HG02759 (cell line): ENCODE results near the gene BORCS8.

Experiments
- ATAC-seq: cut with Tn5 transposase; IDR thresholded peaks from one replicate; pipeline ENCODE4 v1.9.1; 2021; ENCODE audit warnings: mild to moderate bottlenecking, moderate library complexity; ENCODE audit not compliant: unreplicated experiment

BORCS8 gene

GRCh38 chr19:19214892-19215291 is 22.9 kb upstream of the BORCS8 start:
- ATAC-seq = no peak

GRCh38 chr19:19214159-19214490 is 22.2 kb upstream of the BORCS8 start:
- ATAC-seq = no peak

GRCh38 chr19:19213426-19214158 is 21.6 kb upstream of the BORCS8 start:
- no peak for ATAC-seq

GRCh38 chr19:19212916-19213315 is 21.0 kb upstream of the BORCS8 start:
- no peak for ATAC-seq

- ATAC-seq = no peak
Observed at GRCh38 chr19:19211499-19212420, 19.8 kb upstream of the BORCS8 start, which contains the start of gene NCAN. NCAN (plus strand) TSS chr19:19211958; CDS start chr19:19216954, 4,996 bp downstream.

GRCh38 chr19:19209372-19209771 is 17.4 kb upstream of the BORCS8 start:
- ATAC-seq = no peak

- ATAC-seq = no peak
Observed at GRCh38 chr19:19207637-19208572, 16.0 kb upstream of the BORCS8 start.

- ATAC-seq = no peak
Observed at GRCh38 chr19:19206938-19207337, 15.0 kb upstream of the BORCS8 start.

GRCh38 chr19:19205416-19206410 is 13.8 kb upstream of the BORCS8 start:
- no peak for ATAC-seq

- no peak for ATAC-seq
Observed at GRCh38 chr19:19204181-19204580, 12.2 kb upstream of the BORCS8 start.

GRCh38 chr19:19203012-19203856 is 11.3 kb upstream of the BORCS8 start, which contains the start of gene NR2C2AP:
NR2C2AP (minus strand) TSS chr19:19203414; CDS start chr19:19203060, 354 bp downstream.
- ATAC-seq = peak; percentile 85

GRCh38 chr19:19202707-19203011 is 10.7 kb upstream of the BORCS8 start:
- no peak for ATAC-seq

- no peak for ATAC-seq
Observed at GRCh38 chr19:19201697-19202630, 10.0 kb upstream of the BORCS8 start.

- no peak for ATAC-seq
Observed at GRCh38 chr19:19193926-19194325, 2.0 kb upstream of the BORCS8 start.

GRCh38 chr19:19192910-19193423 is 1.0 kb upstream of the BORCS8 start:
- no peak for ATAC-seq

- no peak for ATAC-seq
Observed at GRCh38 chr19:19191768-19192077, 229 bp downstream of the BORCS8 start.

GRCh38 chr19:19186742-19187141 is 5.2 kb downstream of the BORCS8 start:
- ATAC-seq = no peak
